ENCODE data around the gene DNASE1L1. TPM values are rescaled to one million over a fixed set of nuclear protein-coding genes. Genes with fewer than 3 reads are reported as not detected.
"Not testable (repeated sequence)": the region's sequence is repeated elsewhere in the genome, so short reads cannot be mapped to it uniquely, and the experiment has no call there.

The DNASE1L1 gene
- total RNA-seq, 1 donor from 2014 or later: 15.3 TPM

DNA sequence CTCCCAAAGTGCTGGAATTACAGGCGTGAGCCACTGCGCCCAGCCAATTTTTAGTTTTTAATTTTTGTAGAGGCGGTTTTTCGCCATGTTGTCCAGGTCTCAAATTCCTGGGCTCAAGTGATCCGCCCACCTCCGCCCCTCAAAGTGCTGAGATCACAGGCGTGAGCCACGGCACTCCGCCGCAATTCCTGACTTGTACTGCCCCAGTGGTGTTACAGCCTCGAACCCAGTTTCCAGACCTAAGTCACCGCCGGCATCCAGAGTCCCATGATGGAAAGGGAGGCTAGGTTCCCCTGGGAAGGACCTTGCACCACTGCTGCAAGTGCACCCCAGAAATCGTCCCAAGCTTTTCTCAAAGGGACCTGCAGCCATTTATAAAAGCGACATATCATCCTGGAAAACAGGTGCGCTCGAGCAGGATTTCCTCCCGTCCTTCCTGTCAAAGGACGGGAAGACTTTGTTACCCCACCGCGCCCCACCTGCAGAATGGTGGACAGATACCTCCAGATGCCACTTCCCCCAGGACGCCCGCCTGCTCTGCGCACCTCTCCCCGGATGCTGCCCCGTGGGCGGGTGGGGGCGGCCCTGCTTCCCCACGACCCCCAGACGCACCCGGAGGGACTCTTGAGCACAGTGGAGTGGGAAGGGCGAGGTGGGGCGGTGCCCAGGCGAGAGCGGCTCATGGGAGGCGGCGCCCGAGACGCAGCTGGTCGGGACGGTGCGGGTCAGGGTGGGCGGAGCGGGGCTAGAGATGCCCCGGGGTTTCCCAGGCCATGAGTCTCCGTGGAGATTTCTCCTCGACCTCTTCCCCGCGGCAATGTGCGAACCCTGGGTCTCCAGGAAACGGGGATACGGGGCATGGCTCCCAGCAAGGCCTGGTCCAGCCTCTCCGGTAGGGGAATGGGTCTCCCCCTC is 11.8 kb downstream of the DNASE1L1 start:
- peaks cover 26% of the 10 kb centered on the region for H3K4me1 Mint-ChIP-seq
- H3K27ac Mint-ChIP-seq: peak overlapping the region; percentile 99
- peak overlapping the region; percentile 97 for H3K4me3 Mint-ChIP-seq
- DNase-seq (peak; percentile 65), ATAC-seq (ENCODE audit: low read depth) (peak; percentile 66)
- no peaks in the 10 kb centered on the region for H3K27me3 Mint-ChIP-seq
- TF ChIP-seq, protein P1, sequence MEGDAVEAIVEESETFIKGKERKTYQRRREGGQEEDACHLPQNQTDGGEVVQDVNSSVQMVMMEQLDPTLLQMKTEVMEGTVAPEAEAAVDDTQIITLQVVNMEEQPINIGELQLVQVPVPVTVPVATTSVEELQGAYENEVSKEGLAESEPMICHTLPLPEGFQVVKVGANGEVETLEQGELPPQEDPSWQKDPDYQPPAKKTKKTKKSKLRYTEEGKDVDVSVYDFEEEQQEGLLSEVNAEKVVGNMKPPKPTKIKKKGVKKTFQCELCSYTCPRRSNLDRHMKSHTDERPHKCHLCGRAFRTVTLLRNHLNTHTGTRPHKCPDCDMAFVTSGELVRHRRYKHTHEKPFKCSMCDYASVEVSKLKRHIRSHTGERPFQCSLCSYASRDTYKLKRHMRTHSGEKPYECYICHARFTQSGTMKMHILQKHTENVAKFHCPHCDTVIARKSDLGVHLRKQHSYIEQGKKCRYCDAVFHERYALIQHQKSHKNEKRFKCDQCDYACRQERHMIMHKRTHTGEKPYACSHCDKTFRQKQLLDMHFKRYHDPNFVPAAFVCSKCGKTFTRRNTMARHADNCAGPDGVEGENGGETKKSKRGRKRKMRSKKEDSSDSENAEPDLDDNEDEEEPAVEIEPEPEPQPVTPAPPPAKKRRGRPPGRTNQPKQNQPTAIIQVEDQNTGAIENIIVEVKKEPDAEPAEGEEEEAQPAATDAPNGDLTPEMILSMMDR (IDR thresholded peaks at IDR 0.05): no peak
- ChIA-PET CTCF (interaction anchor here (1.3 kb wide), 1 partner anchor 32 kb away, joined by 4 read pairs; no protein-coding TSS in a partner anchor), POLR2A (interaction anchor here (0.5 to 6.2 kb wide), 33 partner anchors 12 to 473 kb away, joined by 3 to 125 read pairs (median 5); partner anchors contain the start of genes ARHGAP4, ATP6AP1, DNASE1L1 and EMD)
- intact Hi-C loops (cut with micrococcal nuclease): loop anchor here (5.0 kb wide), 4 partner anchors 40 to 135 kb away; partner anchors contain the start of genes GDI1, LAGE3 and SLC10A3
- H3K9me3 Mint-ChIP-seq: no peaks in the 10 kb centered on the region
- peaks cover 36% of the 10 kb centered on the region for H3K36me3 Mint-ChIP-seq (ENCODE audit: low read depth)

DNA sequence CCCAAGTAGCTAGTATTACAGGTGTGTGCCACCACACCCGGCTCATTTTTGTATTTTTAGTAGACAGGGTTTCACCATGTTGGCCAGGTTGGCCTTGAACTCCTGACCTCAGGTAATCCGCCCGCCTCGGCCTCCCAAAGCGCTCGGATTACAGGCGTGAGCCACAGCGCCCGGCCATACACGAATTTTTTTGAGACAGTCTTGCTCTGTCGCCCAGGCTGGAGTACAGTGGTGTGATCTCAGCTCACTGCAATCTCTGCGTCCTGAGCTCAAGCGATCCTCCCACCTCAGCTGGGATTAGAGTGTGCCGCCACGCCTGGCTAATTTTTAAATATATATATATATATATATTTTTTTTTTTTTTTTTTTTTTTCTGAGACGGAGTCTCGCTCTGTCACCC is 12.7 kb downstream of the DNASE1L1 start:
- intact Hi-C loops (cut with micrococcal nuclease): loop anchor here (5.0 kb wide), 4 partner anchors 41 to 136 kb away; partner anchors contain the start of genes GDI1, LAGE3 and SLC10A3
- POLR2A ChIA-PET: interaction anchor here (2.4 to 6.2 kb wide), 2 partner anchors 13 to 14 kb away, joined by 20 to 125 read pairs; partner anchors contain the start of genes DNASE1L1 and TAFAZZIN
- H3K9me3 Mint-ChIP-seq; ATAC-seq (ENCODE audit: low read depth); CTCF ChIA-PET; H3K27me3 Mint-ChIP-seq; DNase-seq; H3K27ac Mint-ChIP-seq: not testable (repeated sequence)
- peaks cover 33% of the 10 kb centered on the region for H3K36me3 Mint-ChIP-seq (ENCODE audit: low read depth)
- H3K4me3 Mint-ChIP-seq: peak overlapping the region; percentile 97
- H3K4me1 Mint-ChIP-seq: peaks cover 26% of the 10 kb centered on the region

DNA sequence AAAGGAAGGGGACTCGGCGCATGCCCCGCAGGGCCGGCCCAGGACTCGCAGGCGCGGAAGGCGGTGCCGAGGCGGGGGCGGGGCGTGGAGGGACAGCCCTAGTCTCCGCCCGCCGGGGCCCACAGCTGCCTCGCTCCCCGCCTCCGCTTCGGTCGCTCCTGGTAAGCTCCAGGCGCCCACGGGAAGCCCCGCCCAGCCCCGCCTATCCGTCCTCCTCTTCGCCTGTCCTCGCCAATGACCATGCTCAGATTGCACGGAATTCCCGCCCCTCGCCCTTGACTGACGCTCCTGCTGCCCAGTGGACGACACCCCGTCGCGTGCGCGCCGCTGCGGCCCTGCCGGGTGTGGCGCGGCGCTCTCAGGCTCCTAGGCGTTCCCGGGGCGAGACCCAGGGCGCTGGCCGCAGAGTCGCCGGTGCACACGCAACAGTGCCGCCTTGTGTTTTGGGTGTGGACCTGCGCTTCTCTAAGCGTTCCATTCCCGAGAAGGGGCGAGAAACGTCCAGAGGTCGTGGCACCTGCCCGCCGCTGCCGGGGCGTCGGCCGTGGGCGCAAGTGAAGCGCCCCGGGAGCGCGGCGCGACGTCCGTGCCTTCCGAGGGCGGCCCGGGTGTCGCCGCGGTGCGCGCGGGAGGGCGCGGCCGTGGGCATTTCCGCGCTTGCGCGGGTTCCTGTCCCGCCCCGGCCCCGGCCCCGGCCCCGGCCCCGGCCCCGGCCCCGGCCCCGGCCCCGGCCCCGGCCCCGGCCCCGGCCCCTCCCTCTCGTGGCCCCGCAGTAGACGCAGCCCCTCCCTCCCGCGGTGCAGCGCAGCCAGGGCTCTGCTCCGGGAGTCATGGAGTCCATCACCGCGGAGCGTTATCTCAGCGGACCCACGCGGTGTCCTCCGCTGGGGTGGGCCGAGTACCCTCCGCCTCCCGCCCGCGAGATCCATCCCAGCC is 19.0 kb downstream of the DNASE1L1 start:
- peak; percentile 30 for DNase-seq
- H3K9me3 Mint-ChIP-seq; H3K4me3 Mint-ChIP-seq; H3K27me3 Mint-ChIP-seq; POLR2A ChIA-PET; intact Hi-C loops (cut with micrococcal nuclease); H3K36me3 Mint-ChIP-seq (ENCODE audit: low read depth); H3K4me1 Mint-ChIP-seq; H3K27ac Mint-ChIP-seq; CTCF ChIA-PET: not testable (repeated sequence)
- peak; percentile 74 for ATAC-seq (ENCODE audit: low read depth)

DNA sequence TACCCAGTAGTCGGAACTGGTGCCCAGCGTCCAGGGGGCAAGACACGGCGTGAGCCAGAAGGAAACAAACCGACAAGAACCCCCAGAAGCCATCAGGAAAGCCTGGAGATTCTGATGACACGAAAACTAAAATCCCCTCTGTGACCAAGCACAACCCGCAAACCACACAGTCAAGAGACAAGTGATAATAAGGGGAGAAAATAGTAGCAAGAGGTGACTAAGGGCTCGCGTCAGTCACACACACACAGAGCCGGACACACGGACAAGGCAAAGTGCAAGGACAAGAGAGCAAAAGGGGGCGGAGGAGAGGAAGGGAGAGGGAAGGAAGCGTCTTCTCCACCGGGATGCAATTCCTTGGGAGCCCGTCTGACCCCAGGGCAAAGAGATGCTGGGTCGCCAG is 20.4 kb downstream of the DNASE1L1 start:
- peak; percentile 14 for ATAC-seq (ENCODE audit: low read depth)
- intact Hi-C loops (cut with micrococcal nuclease); H3K9me3 Mint-ChIP-seq: not testable (repeated sequence)

DNA sequence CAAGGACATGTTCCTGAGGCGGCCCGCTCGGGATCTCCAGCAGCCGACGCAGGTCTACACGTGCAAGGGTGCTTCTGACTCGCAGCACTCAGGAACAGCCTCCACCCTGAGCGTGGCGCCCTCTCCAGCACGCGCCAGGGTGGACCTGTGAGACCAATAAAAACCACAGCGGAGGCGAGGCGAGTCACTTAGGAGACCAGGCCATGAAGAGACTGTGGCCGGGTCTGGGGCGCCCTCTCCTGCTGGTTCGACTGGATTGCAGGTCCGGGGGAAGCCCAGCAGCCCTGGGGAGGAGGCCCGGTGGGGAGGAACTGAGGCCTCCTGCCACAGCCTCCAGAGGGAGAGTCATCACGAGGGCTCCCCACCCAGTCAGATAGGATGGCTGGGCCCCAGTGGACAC is 21.0 kb downstream of the DNASE1L1 start:
- H3K4me3 Mint-ChIP-seq; DNase-seq; H3K36me3 Mint-ChIP-seq (ENCODE audit: low read depth); H3K9me3 Mint-ChIP-seq; H3K27ac Mint-ChIP-seq; intact Hi-C loops (cut with micrococcal nuclease); POLR2A ChIA-PET; CTCF ChIA-PET; H3K4me1 Mint-ChIP-seq; H3K27me3 Mint-ChIP-seq: not testable (repeated sequence)
- peak; percentile 23 for ATAC-seq (ENCODE audit: low read depth)

More for the DNA sequence above, 20.4 kb downstream of the DNASE1L1 start:
- POLR2A ChIA-PET; CTCF ChIA-PET; H3K27me3 Mint-ChIP-seq; H3K36me3 Mint-ChIP-seq (ENCODE audit: low read depth); H3K4me1 Mint-ChIP-seq; H3K27ac Mint-ChIP-seq; DNase-seq; H3K4me3 Mint-ChIP-seq: not testable (repeated sequence)

DNA sequence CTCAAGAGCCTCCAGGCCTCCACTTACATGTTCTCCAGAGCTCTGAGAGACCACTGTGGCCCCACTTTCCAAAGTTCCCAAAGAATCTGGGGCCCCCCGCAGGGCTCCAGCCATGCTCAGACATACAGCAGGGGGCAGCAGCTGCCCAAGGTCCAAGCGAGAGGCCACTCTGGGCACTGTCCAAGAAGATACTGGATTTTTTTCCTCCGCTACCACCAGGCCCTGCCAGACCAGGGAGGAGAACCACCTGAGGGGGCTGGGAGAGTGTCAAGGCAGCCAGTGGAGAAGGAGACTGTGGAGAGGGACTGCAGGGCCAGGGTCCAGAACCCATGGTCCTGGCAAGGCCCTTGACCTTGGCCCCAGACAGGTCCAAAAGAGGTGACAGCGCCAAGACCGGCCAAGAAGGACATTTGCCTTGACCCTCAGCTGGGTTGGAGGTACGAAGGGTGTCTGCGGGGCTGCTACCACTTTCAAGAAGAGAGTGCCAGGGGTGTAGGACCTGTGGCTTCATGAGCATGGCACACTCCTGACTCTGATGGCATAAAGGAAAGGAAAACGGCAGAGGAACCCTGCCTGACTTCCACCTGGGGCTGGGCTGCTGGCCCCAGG is 24.7 kb downstream of the DNASE1L1 start:
- CTCF ChIA-PET: interaction anchor here (2.0 kb wide), 1 partner anchor 11 kb away, joined by 7 read pairs; no protein-coding TSS in a partner anchor

More for the DNA sequence above, 24.7 kb downstream of the DNASE1L1 start:
- TF ChIP-seq, protein P1 (IDR thresholded peaks at IDR 0.05): no peak
- DNase-seq (no peak), ATAC-seq (ENCODE audit: low read depth) (no peak)
- Mint-ChIP-seq H3K36me3 (ENCODE audit: low read depth) (peaks cover 15% of the 10 kb centered on the region), H3K4me3 (no peak overlapping the region), H3K9me3 (no peaks in the 10 kb centered on the region), H3K27ac (no peak overlapping the region), H3K27me3 (no peaks in the 10 kb centered on the region), H3K4me1 (peaks cover 18% of the 10 kb centered on the region)
- intact Hi-C loops (cut with micrococcal nuclease): no loop called here
- POLR2A ChIA-PET: interaction anchor here (0.9 to 4.9 kb wide), 3 partner anchors 11 to 16 kb away, joined by 3 to 20 read pairs (median 4); partner anchors contain the start of gene RPL10

All from activated B cell treated with CpG ODN at 0.5 μM for 24 hours (primary cell).